MV-4-11 (cell line): ENCODE measurements around the gene NMRK1.
A peak's percentile ranks its signal among the peaks of the same experiment; 100 is the strongest.

Experiments
- DNase-seq: peaks from one replicate; lab custom pipeline; 2025; lab: John Stamatoyannopoulos, UW

NMRK1 gene

DNA sequence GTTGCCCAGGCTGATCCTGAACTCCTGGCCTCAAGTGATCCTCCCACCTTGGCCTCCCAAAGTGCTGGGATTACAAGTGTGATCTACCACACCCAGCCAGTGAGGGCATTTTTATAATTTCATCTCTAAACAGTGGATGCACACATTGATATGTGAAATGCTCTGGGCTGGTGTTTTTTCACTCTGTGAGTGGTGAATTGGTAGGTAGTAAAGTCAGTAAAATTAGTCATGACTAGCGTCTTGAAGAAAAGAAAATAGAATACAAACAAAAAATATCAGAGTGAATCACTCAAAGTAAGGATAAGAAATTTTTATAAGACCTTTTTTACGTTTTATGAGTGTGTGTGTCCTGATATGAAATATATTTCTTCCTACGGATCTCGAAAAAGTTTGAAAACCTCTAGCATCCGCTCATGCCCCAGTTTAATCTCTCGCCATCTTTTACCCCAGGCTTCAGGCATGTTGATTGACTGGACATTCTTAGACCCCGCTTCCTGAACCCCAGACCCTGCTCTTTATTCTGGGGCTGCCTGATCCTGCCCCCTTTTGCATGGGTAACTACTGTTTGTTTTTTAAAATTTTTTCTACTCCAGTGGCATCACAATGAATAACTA is 14.3 kb upstream of the NMRK1 start:
- no peak for DNase-seq

DNA sequence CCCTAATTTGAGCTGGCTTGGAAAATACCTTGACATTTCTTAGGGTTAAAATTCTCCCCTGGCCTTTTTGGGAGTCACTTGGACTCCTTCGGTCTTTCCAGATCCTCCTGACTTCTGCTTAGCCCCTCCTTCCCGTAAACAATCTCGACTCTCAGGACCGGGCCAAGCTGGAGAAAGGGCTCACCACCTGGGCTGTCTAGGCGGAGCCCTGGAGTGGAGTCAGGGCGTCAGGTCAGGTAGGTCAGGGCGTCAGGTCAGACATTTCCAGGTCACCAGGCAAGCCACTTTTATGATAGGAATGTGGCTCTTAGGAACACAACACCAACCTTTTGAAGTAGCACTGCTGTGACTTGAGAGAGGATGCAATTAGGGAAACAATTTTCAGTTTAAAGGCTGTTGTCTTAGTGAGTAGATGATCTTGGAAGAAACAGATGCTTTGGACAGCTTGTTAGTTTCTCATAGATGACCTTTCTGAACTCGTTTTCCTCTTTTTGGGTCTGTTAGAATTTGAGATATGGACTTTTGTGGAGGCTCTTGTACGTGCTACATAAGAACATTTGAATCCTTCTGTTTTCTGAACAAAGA is 13.1 kb upstream of the NMRK1 start:
- no peak for DNase-seq

DNA sequence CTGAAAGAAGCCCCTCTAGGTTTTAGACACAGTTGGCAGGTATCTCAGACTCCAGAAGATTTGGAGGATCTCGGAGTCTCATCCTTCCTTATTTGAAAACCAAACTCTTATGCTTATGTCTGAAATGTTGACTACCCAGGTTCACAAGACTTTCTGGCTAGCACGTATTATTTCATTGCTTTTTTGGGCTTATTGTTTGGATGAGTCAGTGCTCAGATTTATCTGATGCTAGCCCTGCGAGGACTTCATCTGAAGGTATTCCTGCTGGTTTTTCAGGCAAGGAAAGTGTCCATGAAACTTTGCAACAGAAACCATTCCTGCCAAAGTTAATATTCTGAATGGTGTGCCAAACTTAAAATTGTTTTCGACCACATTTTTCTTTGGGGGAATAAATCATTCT is 8.8 kb upstream of the NMRK1 start:
- no peak for DNase-seq

GRCh38 chr9:75092766-75093165 is 4.8 kb upstream of the NMRK1 start:
- peak; percentile 8 for DNase-seq

- no peak for DNase-seq
These were observed 2.6 kb upstream of the NMRK1 start for GRCh38 chr9:75090579-75090978.

DNA sequence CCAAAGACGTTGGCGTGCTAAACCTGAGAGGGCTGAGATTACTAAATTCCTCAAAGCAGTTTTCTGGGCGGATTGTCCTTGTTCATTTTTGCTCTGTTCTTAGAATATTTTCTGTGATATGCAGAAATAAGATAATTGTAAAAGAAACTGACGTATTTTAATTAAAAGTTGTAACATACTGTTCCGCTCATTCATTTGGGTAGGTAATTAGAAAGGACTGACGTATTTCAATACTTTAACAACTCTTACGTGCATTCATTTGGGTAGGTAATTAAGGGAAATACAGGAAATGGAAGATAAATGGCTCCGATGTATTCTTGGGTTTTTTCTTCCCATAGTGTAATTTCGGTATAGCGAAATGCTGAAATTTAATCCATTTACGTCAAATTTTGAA is 1.4 kb upstream of the NMRK1 start:
- DNase-seq = no peak

DNA sequence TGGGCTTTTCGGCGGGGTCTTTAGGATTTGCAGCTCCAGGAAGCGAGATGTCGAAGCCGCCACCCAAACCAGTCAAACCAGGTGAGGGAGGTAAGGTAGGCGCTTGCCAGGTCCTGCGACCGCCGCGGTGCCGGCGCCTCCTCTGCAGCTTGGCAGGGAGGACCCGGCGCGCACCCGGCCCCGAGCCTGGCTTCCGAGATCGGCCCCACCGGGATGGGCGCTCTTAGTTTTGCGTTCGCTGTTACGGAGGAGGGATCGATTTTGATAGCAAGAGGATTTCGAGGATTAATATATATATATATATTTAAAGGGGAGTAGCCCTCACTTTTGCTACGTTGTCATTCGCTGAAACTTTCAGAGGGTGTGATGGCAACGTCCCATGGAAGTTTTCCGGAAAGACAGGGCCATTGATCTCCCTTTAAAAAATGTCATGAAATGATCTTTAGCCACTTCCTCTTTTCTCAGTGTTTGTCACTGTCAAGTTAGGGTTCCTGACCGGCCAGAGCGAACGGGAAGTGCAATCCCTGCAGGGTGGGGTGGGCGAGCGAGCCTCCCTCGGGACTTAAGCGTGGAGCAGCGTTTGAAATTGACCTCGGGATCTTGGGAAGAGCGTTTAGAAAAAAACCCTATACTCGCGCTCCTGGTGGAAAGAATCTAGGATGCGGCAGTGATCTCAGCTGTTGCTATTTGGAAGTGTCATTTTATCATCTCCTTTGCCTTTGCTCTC is 854 bp upstream of the NMRK1 start:
- peak; percentile 88 for DNase-seq

GRCh38 chr9:75087289-75087823 is 599 bp downstream of the NMRK1 start:
- DNase-seq = peak; percentile 49

DNA sequence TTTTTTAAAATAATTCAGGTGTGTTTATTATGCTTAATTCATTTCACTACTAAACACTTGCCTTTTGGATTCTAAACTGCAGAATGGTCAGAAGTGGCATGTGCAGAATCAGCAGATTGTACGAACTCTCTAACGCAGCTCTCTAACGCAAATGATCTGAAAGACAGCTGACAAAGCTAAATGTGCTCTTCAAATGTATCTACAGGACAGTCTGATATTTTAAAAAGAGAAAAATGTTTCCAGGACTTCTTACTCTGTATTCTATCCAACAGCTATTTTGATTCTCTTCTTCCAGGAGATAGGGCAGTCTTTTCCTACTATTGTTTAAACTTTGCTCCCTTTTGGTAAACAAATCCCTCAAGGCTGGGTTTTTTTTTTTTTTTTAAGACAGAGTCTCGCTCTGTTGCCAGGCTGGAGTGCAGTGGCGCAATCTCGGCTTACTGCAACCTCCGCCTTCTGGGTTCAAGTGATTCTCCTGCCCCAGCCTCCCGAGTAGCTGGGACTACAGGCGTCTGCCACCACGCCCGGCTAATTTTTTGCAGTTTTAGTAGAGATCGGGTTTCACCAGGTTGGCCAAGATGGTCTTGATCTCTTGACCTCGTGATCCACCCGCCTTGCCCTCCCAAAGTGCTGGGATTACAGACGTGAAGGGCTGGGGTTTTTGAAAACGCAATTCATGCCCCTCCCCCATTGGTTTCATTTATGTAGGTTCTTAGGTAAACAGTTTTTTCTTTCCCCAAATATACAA is 1.2 kb downstream of the NMRK1 start:
- DNase-seq = peak; percentile 49

- peak; percentile 39 for DNase-seq
These were observed 2.3 kb downstream of the NMRK1 start for GRCh38 chr9:75085640-75086039.

DNA sequence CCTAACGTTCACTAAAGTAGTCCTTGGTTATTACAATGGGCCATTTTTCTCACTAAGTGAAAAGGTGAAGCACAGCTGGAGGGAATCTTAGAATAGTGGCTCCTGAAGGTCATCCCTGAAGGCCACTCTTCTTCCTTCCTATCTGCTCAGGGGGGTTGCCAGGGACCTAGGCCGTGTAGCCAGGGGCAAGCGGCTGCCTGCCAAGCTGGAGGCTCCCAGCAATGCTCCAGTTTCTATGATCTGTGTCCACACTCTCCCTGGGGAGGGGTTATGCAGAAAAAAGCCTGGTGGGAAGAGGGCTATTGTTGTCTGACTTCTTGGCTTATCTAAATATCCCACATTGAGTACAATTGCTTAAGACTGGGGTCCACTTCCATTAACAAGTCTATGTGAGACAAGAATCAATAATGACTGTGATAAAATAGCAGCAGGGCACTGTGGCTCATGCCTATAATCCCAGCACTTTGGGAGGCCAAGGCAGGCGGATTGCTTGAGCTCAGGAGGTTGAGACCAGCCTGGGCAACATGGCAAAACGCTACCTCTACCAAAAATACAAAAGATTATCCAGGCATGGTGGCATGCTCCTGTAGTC is 3.8 kb downstream of the NMRK1 start:
- no peak for DNase-seq

DNA sequence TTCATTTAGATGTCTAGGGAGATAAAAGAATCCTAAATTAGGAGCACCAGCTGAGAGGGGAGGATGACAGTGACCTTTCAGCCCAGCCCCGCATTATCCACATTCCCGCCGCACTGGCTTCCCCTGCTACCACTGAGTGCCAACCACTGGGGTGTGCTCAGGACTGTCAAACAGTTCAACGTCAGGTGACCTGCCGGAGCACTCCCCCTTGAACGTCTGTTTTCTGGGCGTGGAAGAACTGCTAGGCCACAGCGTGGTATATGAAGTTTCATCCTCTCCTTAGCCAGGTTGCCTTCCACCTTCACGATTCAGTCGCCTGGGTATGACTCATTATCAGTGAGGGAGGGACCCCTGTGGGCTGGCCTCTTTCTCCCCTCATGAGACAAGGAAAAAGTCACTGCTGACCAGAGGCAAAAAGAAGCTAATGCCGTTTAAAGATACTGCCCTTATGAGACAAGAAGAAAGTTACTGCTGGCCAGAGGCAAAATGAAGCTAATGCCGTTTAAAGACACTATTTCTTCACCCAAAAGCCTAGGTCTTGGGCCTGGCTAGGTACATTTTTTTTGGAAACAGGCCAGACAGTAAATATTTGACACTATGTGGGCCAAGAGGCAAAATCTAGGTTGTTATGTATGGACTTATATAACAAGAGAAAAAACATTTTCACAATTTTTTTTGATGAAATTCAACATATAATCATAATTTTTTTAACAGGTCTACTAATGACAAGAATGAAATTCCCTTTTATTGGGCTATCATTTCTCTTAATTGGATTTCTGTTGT is 4.6 kb downstream of the NMRK1 start:
- no peak for DNase-seq

- no peak for DNase-seq
These were observed 6.3 kb downstream of the NMRK1 start for GRCh38 chr9:75081632-75082031.

DNA sequence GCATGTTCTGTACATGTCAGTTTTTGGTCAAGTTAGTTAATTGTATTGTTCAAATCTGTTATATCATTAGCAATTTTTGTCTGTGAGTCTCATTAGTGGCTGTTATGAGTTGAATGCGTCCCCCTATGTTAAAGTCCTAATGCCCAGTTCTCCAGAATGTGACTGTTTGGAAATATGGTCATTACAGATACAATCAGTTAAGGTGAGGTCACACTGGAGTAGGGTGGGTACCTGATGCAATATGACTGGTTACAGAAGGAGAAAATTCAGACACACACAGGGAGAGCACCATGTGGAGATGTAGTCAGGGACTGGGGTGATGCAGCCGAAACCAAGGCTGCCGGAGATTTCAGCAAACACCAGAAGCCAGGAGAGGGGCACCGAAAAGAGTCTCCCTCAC is 15.1 kb downstream of the NMRK1 start:
- no peak for DNase-seq

GRCh38 chr9:75071530-75072122 is 16.3 kb downstream of the NMRK1 start:
- DNase-seq = no peak

- no peak for DNase-seq
These were observed 18.8 kb downstream of the NMRK1 start for GRCh38 chr9:75069171-75069570.

DNA sequence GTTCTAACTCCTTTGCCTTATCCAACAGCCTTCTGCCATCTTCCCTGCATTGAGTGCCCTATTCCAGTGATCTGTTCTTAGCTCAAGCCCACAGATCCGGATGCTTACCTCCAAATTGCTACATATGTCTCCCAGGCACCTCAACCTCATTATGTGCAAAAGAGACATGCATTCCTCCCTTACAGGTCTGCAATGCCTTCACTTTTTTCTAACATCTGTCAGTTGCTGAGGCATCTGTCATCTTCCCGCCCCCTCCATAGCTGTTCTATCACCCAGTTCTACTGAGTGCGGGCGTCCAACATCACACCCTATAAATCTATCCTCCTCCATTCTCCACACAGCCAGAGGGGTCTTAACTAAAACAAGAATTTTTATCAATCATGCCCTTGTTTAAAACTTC is 20.1 kb downstream of the NMRK1 start:
- DNase-seq = no peak

DNA sequence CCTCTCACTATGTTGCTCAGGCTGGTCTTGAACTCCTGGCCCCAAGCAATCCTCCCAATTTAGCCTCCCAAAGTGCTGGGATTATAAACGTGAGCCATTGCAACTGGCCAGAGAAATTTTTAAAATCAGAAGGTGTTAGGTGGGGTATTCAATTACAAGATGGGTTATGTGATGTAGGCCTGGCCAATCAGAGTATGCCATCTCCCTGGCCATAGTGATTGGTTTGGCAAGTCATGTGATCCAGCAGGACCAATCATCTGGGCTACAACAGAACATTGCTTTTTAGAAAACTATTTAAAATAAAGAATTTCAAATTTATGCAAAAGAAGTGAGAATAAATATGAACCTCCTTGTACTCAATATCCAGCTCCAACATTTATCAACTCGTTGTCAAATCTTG is 22.4 kb downstream of the NMRK1 start:
- DNase-seq = no peak

- no peak for DNase-seq
These were observed 23.5 kb downstream of the NMRK1 start for GRCh38 chr9:75064307-75065025.

GRCh38 chr9:75063556-75064305 is 24.2 kb downstream of the NMRK1 start:
- no peak for DNase-seq
